Aorta (tissue), 5 donors: ENCODE results near the gene MORN1. TPM values are rescaled to one million over a fixed set of nuclear protein-coding genes. Genes with fewer than 3 reads are reported as not detected.
"Not testable (repeated sequence)": the region's sequence is repeated elsewhere in the genome, so short reads cannot be mapped to it uniquely, and the experiment has no call there.

Experiments
- ATAC-seq: fragments of 200-7000 bp; cut with Tn5 transposase; one replicate; pipeline ENCODE4 v1.9.1; 2022; ENCODE audit warnings: moderate library complexity; ENCODE audit not compliant: low FRiP score
- DNase-seq, 2 donors: peaks; one replicate each; pipeline ENCODE4 v3.0.0-alpha.2; 2020
- H3K27ac ChIP-seq, 2 donors: one replicate each; pipeline ENCODE4 v1.5.1; 2013; ENCODE audit warnings: low read length in 2 of 2, mild to moderate bottlenecking in 2 of 2, moderate library complexity in 2 of 2, control low read depth in 1 of 2, inconsistent platforms in 1 of 2, low read depth in 1 of 2
- H3K27me3 ChIP-seq, 2 donors: one replicate each; pipeline ENCODE4 v1.6.1; 2013; ENCODE audit warnings: control low read depth in 1 of 2, low read length in 1 of 2, mild to moderate bottlenecking in 1 of 2, moderate library complexity in 1 of 2; ENCODE audit not compliant: insufficient read depth in 2 of 2, control insufficient read depth in 1 of 2
- H3K36me3 ChIP-seq, 2 donors: one replicate each; pipeline ENCODE4 v1.6.1; 2013; ENCODE audit warnings: control low read depth in 1 of 2, low read length in 1 of 2, mild to moderate bottlenecking in 1 of 2; ENCODE audit not compliant: insufficient read depth in 2 of 2, control insufficient read depth in 1 of 2
- H3K4me1 ChIP-seq, 2 donors: one replicate each; pipeline ENCODE4 v1.6.1; 2013; ENCODE audit warnings: low read length in 2 of 2, control low read depth in 1 of 2, mild to moderate bottlenecking in 1 of 2, moderate library complexity in 1 of 2; ENCODE audit not compliant: insufficient read depth in 2 of 2, control insufficient read depth in 1 of 2
- H3K4me3 ChIP-seq, 2 donors: one replicate each; pipeline ENCODE4 v1.5.1; 2013; ENCODE audit warnings: low read length in 2 of 2, control low read depth in 1 of 2, mild to moderate bottlenecking in 1 of 2
- H3K9me3 ChIP-seq: one replicate; pipeline ENCODE4 v1.6.1; 2013; ENCODE audit warnings: mild to moderate bottlenecking, low read length; ENCODE audit not compliant: control insufficient read depth
- WGBS, 2 donors: extraction: QIAGEN DNeasy Blood & Tissue Kit; methylation state at CpG; one replicate each; pipeline ENCODE4 v1.1.7; 2013; 5-methylcytosine and 5-hydroxymethylcytosine counted together
- intact Hi-C, 2 donors: fragments of 100-400 bp; cut with DNase I; formaldehyde crosslinking; loops; one replicate each; pipeline versions ENCODE4 v1.14.2 to v1.15.0; 2022
- polyA plus RNA-seq, 2 donors: library from polyadenylated mRNA; stranded (reverse); fragments of 200-250 nt; gene quantifications; one replicate each; pipeline ENCODE4 v1.2.3, GENCODE V29; 2013
- total RNA-seq, 2 donors: library from RNA; stranded (reverse); fragmentation: NEBNext Ultra II Directional; extraction: Animal tissue kit (Norgen Biotek cat#: 25700); gene quantifications; one replicate each; pipeline ENCODE4 v1.2.1, GENCODE V29; 2021
- donor health status: healthy with polysubstance abuse.
- donor health status: Bipolar disorder and iron deficiency.
- donor health status: DM: no; HTN: no; CAD: no.
- donor health status: DM: no; HTN: no; CAD: no.
- donor health status: DM: yes; HTN: yes; CAD: no.

Gene MORN1
- total and polyA plus RNA-seq, 4 donors: 0.50 to 12.0 (median 6.9) TPM

DNA sequence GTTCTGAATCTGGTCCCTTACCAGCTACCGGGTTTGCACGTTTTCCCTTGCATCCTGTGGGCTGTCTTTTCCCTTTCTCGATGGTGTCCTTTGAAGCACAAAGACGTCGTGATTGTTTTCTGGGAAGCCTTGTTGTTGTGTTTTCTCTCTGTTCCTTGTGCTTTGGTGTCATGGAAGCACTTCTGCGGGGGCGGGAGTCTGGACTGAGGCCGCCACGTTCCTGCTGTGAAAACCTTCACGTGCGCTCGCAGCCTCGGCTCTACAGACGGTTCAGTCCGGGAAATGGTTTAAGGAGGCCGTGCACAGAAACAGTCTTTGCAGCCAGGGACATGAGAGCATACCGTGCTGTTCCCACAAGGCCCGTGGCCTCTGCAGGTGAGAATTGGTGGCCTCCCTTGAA, 94.7 kb downstream of the MORN1 start:
- Histone ChIP-seq H3K4me3 (no peak overlapping the region), H3K9me3 (no peaks in the 10 kb centered on the region), H3K27ac (no peak overlapping the region), H3K27me3 (no peaks in the 10 kb centered on the region), H3K4me1 (no peaks in the 10 kb centered on the region), H3K36me3 (no peaks in the 10 kb centered on the region)
- 80 to 83% methylated on average over 18 of the region's 18 CpGs for WGBS, 2 donors
- ATAC-seq: no peak
- no peak for DNase-seq
- intact Hi-C loops: loop anchor here in 1 of 2 donors (5.0 kb wide), 1 partner anchor 64 kb away; no protein-coding TSS in a partner anchor

DNA sequence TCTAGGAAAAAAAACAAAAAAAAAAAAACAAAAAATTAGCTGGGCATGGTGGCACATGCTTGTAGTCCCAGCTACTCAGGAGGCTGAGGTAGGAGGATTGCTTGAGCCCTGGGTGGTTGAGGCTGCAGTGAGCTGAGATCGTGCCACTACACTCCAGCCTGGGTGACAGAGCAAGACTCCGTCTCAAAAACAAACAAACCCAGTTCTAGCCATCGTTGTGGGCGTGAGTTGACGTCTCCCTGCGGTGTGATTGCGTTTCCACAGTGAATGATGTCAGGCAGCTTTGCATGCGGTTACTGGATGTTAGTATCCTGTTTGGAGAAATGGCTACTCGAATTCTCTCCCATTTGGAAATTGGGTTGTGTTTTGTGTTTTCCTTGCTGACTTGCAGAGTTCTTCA, 95.1 kb downstream of the MORN1 start:
- not testable (repeated sequence) for ATAC-seq, H3K4me3 ChIP-seq, H3K27me3 ChIP-seq, H3K36me3 ChIP-seq, H3K4me1 ChIP-seq, H3K27ac ChIP-seq, H3K9me3 ChIP-seq, DNase-seq
- 66 to 68% methylated on average over 9 of the region's 9 CpGs for WGBS, 2 donors
- intact Hi-C loops: loop anchor here in 1 of 2 donors (5.0 kb wide), 1 partner anchor 64 kb away; no protein-coding TSS in a partner anchor

DNA sequence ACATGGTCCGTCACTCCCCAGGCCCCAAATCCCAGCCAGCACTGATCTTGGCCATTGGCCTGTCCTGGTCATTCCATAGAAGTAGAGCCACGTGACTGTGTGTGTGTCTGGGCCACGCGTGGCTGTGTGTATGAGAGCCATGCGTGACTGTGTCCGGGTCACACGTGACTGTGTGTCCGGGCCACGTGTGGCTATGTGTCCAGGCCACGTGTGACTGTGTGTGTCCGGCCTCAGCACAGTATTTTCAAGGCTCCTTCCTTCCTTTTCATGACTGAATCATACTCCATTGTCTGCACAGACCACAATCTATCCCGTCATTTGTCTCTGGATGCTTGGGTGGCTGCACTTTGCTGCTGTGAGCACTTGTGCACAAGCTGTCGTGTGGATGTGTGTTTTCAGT, 95.8 kb downstream of the MORN1 start:
- H3K27ac ChIP-seq: no peak overlapping the region

DNA sequence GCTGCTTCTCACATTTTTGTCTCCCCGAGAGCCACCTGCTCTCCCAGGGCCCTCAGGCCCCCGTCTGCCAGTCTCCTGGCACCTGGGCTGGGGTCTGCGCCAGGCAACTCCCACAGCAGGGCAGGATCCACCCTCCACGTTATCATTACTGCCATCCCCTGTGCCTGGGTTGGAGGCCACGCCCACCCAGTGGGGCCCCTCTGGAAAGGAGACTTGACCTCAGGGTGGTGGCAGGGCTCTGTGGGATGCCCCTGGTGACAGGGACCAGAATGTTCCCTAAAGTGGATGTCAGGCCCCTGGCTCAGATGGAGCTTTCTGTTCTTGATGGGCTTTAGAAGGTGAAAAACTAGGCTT, 96.7 kb downstream of the MORN1 start:
- no peaks in the 10 kb centered on the region for H3K36me3 ChIP-seq
- no peak for ATAC-seq
- WGBS, 2 donors: 63 to 71% methylated on average over 5 of the region's 5 CpGs
- intact Hi-C loops: loop anchor here in 1 of 2 donors (5.0 kb wide), 1 partner anchor 62 kb away; no protein-coding TSS in a partner anchor
- no peaks in the 10 kb centered on the region for H3K27me3 ChIP-seq
- no peak for DNase-seq
- H3K4me3 ChIP-seq: no peak overlapping the region
- H3K4me1 ChIP-seq: no peaks in the 10 kb centered on the region
- H3K27ac ChIP-seq: no peak overlapping the region
- H3K9me3 ChIP-seq: no peaks in the 10 kb centered on the region

More for the DNA sequence above, 95.8 kb downstream of the MORN1 start:
- intact Hi-C loops: loop anchor here in 1 of 2 donors (5.0 kb wide), 1 partner anchor 63 kb away; no protein-coding TSS in a partner anchor
- no peaks in the 10 kb centered on the region for H3K9me3 ChIP-seq
- no peaks in the 10 kb centered on the region for H3K27me3 ChIP-seq
- H3K36me3 ChIP-seq: no peaks in the 10 kb centered on the region
- DNase-seq (no peak), ATAC-seq (no peak)
- H3K4me1 ChIP-seq: no peaks in the 10 kb centered on the region
- 83 to 86% methylated on average over 13 of the region's 13 CpGs for WGBS, 2 donors
- H3K4me3 ChIP-seq: no peak overlapping the region

DNA sequence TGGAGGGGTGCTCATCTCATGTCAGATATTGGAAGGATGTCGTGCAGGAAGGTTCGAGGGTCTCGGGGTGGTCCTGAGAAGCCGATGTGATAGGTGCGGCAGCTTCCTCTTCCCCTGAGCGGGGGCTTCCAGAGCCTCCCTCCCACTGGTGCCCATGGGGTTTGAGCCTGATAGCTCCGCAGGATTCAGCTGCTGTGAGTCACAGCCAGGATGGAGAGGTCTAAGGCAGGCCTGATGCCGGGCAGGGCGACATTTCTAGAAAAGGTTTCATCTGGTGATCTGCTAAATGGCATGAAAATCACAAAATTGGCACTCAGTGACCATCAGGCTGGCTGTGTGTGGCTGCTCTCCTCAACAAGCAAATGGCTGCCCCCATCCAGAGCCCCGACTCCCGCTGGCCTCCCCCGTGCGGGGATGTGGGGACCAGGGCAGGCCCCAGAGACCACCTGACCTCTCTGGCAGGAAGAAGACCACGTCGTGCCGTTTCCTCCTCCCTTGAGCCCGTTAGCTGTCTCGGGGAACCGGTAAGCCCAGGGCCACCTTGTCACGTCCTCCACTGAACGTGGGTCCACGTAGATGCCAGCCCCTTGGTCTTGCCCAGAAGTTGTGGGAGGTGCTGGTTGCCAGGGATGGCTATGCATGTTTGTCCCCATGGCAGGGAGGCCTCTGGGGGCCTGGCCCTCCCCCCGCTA, 97.2 kb downstream of the MORN1 start:
- H3K4me3 ChIP-seq: no peak overlapping the region
- no peaks in the 10 kb centered on the region for H3K27me3 ChIP-seq
- no peaks in the 10 kb centered on the region for H3K9me3 ChIP-seq
- WGBS, 2 donors: 37 to 49% methylated on average over 23 of the region's 23 CpGs
- intact Hi-C loops: no loop called here
- H3K36me3 ChIP-seq: no peaks in the 10 kb centered on the region
- H3K4me1 ChIP-seq: no peaks in the 10 kb centered on the region
- ATAC-seq: no peak
- H3K27ac ChIP-seq: no peak overlapping the region
- DNase-seq: no peak

DNA sequence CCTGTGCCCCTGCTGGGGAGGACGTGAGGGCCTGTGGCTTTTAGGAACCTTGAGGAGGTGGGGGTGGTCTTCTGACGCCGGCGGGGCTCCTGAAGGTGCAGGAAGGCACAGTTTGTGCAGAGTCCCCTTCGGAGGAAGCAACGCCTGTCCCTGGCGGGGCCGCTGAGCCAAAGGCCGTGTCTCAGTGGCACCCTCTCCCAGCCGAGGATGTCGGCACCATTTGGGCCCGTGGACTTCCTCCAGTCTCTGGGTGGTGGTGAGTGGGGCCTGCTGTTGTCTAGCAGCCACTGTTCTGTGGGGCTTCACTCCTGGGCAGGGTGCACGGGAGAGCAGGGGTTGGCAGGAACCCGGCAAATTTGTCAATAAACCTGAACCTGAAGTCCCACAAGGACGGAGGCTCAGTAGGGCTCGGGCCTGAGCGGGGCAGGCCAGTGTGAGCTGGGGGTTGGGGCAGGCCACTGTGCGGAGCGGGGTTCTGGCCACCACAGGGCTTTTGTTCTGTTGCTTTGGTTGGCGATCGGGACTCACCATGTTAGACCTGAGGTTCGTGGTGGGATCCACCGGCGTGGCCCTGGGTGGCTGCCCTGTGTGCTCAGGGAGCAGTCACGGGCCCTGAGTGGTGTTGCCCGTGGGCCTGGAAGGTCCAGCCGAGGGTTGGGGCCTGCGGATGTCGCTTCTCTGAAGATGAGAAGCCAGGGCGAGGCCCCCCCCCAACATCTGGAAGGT, 98.5 kb downstream of the MORN1 start:
- no peak overlapping the region for H3K4me3 ChIP-seq
- H3K27me3 ChIP-seq: no peaks in the 10 kb centered on the region
- no peaks in the 10 kb centered on the region for H3K4me1 ChIP-seq
- intact Hi-C loops: no loop called here
- H3K27ac ChIP-seq: no peak overlapping the region
- ATAC-seq (no peak), DNase-seq (no peak)
- H3K9me3 ChIP-seq: no peaks in the 10 kb centered on the region
- 82 to 89% methylated on average over 30 of the region's 30 CpGs for WGBS, 2 donors
- H3K36me3 ChIP-seq: no peaks in the 10 kb centered on the region

DNA sequence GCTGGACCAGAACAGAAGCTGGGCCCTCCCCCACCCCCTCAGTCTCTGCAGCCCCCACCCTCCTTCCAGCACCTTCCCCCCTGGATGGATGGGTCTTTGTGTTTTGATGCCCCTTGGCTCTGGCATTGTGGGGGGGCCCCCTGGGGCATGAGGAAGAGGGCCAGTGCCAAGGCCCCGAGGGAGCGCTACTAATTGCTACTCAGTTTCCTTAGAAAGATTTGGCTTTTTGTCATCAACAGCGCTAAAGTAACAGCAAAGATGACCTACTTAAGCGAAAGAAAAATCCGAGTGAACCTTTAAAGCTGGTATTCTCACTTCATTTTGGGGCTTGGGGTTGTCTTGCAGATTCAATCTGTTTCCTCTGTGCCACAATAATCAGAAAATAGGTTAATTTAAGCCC, 99.8 kb downstream of the MORN1 start:
- intact Hi-C loops: no loop called here
- H3K27ac ChIP-seq: peak overlapping the region in 1 of 2 donors; percentile 54
- no peaks in the 10 kb centered on the region for H3K36me3 ChIP-seq
- no peak overlapping the region for H3K4me3 ChIP-seq
- H3K27me3 ChIP-seq: no peaks in the 10 kb centered on the region
- no peaks in the 10 kb centered on the region for H3K4me1 ChIP-seq
- H3K9me3 ChIP-seq: no peaks in the 10 kb centered on the region
- WGBS, 2 donors: 6 to 10% methylated on average over 5 of the region's 5 CpGs
- ATAC-seq: no peak
- DNase-seq: no peak

DNA sequence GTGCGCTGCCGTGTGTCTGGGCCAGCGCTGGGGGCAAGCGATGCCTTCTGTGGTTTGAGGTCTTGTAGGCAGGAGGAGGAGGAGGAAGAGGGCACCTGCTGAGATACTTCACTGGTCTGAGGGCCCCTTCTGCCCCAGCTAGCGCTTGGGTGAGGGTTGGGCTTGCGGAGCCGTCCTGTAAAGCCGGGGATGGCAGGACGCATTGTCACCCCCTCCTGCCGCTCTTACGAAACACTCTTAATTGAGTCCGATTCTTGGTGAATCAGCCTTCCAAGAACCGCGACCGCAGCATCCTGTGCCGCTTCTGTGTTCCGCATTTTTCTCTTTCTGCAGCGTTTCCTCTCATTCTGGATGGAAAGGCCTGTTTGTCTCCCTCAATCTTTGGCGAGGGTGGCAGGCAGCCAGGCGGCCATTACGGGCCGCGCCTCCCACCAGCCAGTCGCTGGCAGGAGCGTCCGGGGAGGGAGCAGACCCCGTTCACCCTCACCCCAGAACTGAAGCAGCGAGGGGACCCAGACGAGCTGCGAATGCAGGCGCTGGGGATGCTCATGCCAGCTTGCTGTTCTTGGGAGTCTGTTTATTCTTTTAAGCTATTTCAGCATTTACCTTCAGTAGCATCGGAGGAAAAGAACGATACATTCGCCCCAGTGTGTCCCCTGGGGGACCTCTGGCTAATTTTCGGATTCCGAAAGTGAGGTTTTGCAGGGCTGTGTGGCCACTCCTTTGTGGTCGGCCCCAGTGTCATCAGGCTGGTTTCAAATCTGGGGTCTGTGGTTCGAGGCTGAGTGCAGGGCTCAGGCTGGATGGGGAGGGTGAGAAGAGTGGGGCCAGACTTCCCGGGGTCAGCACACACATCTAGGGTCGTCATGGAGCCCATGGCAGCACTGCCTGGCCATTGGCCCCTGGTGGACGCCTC, 100.5 kb downstream of the MORN1 start:
- 6% methylated on average over 41 of the region's 41 CpGs for WGBS, 2 donors
- Histone ChIP-seq H3K27me3 (no peaks in the 10 kb centered on the region), H3K9me3 (no peaks in the 10 kb centered on the region), H3K4me3 (no peak overlapping the region), H3K36me3 (no peaks in the 10 kb centered on the region), H3K4me1 (no peaks in the 10 kb centered on the region), H3K27ac (peak overlapping the region; percentile 54 to 72)
- intact Hi-C loops: no loop called here
- ATAC-seq (peak; percentile 87), DNase-seq (peak; percentile 95)
